ENCODE data around the gene GRIK4. TPM values are rescaled to one million over a fixed set of nuclear protein-coding genes. Genes with fewer than 3 reads are reported as not detected.

Gene GRIK4
- total RNA-seq, 4 donors from 2014 or later, result 0.57 to 0.85 TPM; not detected in 2

GRCh38 chr11:120473503-120473902 is 38.0 kb upstream of the GRIK4 start:
- no peak for TF ChIP-seq CTCF (IDR thresholded peaks at IDR 0.05; ENCODE audit: low read depth)

GRCh38 chr11:120482149-120482548 is 29.4 kb upstream of the GRIK4 start:
- TF ChIP-seq CTCF (IDR thresholded peaks at IDR 0.05; ENCODE audit: low read depth), result no peak

- no peak for TF ChIP-seq CTCF (IDR thresholded peaks at IDR 0.05; ENCODE audit: low read depth)
These were observed 26.8 kb upstream of the GRIK4 start for GRCh38 chr11:120484722-120485121.

GRCh38 chr11:120486138-120486537 is 25.4 kb upstream of the GRIK4 start:
- no peak for TF ChIP-seq CTCF (IDR thresholded peaks at IDR 0.05; ENCODE audit: low read depth)

GRCh38 chr11:120489799-120490198 is 21.7 kb upstream of the GRIK4 start:
- no peak for TF ChIP-seq CTCF (IDR thresholded peaks at IDR 0.05; ENCODE audit: low read depth)

- no peak for TF ChIP-seq CTCF (IDR thresholded peaks at IDR 0.05; ENCODE audit: low read depth)
These were observed 19.1 kb upstream of the GRIK4 start for GRCh38 chr11:120492486-120492885.

GRCh38 chr11:120494595-120494994 is 17.0 kb upstream of the GRIK4 start:
- no peak for TF ChIP-seq CTCF (IDR thresholded peaks at IDR 0.05; ENCODE audit: low read depth)
